HG03175 (cell line): ENCODE results near the gene TMEM200C.
"Not testable (repeated sequence)": the region's sequence is repeated elsewhere in the genome, so short reads cannot be mapped to it uniquely, and the experiment has no call there.

Source experiments
- ATAC-seq: cut with Tn5 transposase; IDR thresholded peaks from one replicate; pipeline ENCODE4 v1.9.1; 2021; ENCODE audit warnings: mild to moderate bottlenecking, moderate library complexity; ENCODE audit not compliant: unreplicated experiment

The TMEM200C gene

GRCh38 chr18:5892823-5893431 lies 2.4 kb downstream of the TMEM200C start:
- ATAC-seq = no peak

GRCh38 chr18:5891854-5892215 lies 3.5 kb downstream of the TMEM200C start:
- ATAC-seq = no peak

GRCh38 chr18:5891184-5891853 lies 4.0 kb downstream of the TMEM200C start:
- no peak for ATAC-seq

GRCh38 chr18:5890331-5891183 lies 4.8 kb downstream of the TMEM200C start:
- ATAC-seq = peak; percentile 83

- no peak for ATAC-seq
Observed at GRCh38 chr18:5885361-5885760, 10.0 kb downstream of the TMEM200C start.

- ATAC-seq = peak; percentile 42
Observed at GRCh38 chr18:5884375-5884774, 10.9 kb downstream of the TMEM200C start.

- no peak for ATAC-seq
Observed at GRCh38 chr18:5879479-5879882, 15.8 kb downstream of the TMEM200C start.

- no peak for ATAC-seq
Observed at GRCh38 chr18:5876891-5877290, 18.4 kb downstream of the TMEM200C start.

GRCh38 chr18:5874336-5874735 lies 21.0 kb downstream of the TMEM200C start:
- ATAC-seq = no peak

- no peak for ATAC-seq
Observed at GRCh38 chr18:5872886-5873285, 22.4 kb downstream of the TMEM200C start.

- no peak for ATAC-seq
Observed at GRCh38 chr18:5871426-5871825, 23.9 kb downstream of the TMEM200C start.

GRCh38 chr18:5868218-5868854 lies 27.0 kb downstream of the TMEM200C start:
- ATAC-seq = peak; percentile 86

- no peak for ATAC-seq
Observed at GRCh38 chr18:5865521-5865920, 29.8 kb downstream of the TMEM200C start.

- ATAC-seq = not testable (repeated sequence)
Observed at GRCh38 chr18:5862127-5862526, 33.2 kb downstream of the TMEM200C start.

- no peak for ATAC-seq
Observed at GRCh38 chr18:5857180-5857579, 38.1 kb downstream of the TMEM200C start.

GRCh38 chr18:5853253-5853652 lies 42.1 kb downstream of the TMEM200C start:
- ATAC-seq = no peak

GRCh38 chr18:5851998-5852397 lies 43.3 kb downstream of the TMEM200C start:
- no peak for ATAC-seq

GRCh38 chr18:5842653-5843052 lies 52.7 kb downstream of the TMEM200C start:
- no peak for ATAC-seq

- ATAC-seq = no peak
Observed at GRCh38 chr18:5841518-5841917, 53.8 kb downstream of the TMEM200C start.

GRCh38 chr18:5840547-5840946 lies 54.8 kb downstream of the TMEM200C start:
- ATAC-seq = no peak

- no peak for ATAC-seq
Observed at GRCh38 chr18:5840025-5840424, 55.3 kb downstream of the TMEM200C start.
